GM11168 (cell line): ENCODE data around the gene FGR.

Experiments
- in situ Hi-C: fragments of 300-500 bp; cut with MboI; formaldehyde crosslinking; loops from one replicate; pipeline ENCODE4 v1.12.0; 2022; ENCODE audit warnings: low sequenced_read_pairs; ENCODE audit not compliant: unreplicated experiment

FGR gene

DNA sequence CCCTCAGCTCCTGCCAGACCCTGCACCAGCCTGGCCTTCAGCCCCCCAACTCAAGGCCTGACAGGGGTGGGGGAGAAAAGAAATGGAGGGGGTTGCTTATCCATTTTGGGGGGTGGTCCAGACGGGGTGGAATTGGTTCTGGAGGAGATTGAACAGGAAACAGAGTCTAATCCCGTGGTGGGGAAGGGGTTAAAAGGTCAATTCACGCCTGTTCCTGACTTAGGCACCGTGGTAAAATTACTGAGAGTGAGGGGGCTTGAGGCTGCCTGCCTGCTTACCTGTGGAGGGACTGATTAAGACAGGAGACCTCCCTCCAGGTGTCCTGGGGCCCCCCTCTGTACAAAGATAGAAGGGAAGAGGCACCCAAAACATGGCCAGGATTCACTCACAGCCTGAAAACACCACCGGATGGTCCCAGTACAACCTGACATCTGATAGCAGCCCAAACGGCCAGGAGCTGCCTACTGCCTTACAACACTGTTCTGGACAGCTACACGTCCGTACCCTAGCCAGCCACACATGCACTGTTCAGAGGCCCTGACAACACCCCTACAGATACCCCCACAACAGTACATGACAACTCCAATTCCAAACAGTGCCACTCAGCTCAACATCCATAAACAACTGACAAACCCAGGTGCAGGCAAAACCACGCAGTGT is 62.8 kb downstream of the FGR start:
- in situ Hi-C loops, result no loop called here

DNA sequence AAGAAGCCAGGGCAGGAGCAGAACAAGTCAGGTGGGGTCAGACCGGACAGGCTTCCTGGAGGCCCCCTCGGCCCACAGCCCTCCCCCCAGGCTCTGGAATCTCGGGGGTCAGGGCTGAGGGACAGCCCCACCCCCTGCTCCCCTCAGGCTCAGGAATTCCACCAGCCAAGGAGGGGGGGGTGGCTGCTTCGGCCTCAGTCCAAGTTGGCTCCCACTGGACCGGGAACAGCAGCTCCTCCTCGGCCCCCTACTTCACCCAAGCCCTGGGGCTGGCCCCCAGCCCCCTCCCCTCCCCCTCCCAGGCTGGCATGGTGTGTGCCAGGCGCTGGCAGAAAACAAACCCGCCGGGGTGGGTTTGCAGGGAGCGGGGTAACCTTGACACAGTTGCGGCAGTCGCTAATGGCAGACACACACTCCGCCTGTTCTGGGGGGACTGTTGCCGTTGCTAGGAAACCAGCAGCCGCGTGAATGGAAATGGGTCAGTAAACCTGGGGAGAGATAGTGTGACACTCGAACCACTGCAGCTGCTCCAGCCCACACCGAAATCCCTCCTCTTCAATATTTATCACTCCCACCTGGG is 63.5 kb downstream of the FGR start:
- in situ Hi-C loops, result no loop called here

DNA sequence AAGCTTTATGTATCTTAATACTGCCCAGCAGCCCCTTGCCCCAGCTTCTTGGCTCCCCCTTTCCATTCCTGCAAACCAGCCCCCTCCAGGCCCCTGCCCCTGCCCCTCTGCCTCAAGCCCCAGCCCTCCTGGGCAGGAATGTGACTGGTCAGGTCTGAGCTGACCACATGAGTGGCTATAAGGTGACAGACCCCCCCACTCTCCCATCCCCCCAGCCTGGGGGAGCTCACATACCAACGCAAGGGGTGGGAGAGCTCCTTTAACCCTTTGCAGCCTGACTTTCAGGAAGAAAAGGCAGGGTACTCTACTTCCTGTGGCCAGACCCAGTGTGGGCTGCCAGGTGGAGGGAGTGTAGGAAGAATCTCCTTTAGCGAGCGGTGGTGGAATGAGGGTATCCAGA is 64.2 kb downstream of the FGR start:
- in situ Hi-C loops, result no loop called here

DNA sequence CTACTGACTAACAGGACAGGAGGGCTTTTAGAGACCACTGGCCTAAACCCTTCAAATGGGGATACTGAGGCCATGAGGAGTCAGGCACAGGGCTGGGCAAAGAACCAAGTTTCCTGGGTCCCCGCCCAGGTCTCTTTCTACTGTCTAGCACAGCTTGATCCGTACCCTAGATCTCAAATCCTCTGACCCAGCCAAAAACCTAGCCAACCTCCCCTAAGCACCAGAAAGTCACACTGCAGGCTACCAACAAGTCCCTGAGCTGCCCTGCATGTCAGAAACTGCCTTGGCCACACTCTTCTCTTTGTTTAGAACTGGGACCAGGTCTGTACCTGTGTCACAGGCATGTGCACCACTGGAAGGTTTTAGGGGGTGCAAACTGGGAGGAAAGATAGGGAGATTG is 64.6 kb downstream of the FGR start:
- in situ Hi-C loops, result no loop called here

DNA sequence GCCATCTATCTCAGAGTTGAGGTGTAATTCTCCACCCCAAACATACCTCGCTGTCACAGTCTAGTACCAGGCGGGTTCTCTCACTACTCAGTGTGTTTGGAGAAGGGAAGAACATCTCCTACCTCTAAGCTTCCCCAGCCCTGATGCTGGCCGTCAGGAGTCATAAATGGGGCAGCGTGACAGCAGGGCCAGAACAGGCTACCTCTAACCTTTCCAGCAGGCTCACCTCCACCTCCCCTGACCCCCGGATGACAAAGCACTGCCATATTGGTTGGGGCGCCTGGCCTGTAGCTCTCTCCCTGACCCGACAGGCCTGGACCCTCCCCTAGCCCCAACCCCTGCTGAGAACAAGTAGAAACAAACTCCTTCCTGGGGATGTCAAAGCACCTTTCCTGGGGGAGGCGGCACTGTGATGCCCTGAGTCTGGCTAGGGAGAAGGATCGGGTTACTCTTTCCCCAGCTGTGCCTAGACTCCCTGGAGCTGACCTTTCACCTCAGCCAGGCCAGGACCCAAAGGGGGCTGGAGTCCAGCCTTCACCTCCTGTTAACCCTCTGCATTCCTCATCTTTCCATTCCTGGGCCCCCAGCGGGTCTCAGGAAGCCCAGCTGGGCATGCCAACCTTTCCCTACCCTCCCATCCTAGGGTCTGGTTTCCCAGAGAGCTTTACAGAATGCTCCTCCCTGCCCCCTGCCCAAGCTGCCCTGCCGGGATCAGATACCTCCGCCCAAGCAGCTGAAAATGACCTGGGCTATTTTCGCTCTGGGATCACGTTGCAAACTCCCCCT is 65.3 kb downstream of the FGR start:
- in situ Hi-C loops, result no loop called here

DNA sequence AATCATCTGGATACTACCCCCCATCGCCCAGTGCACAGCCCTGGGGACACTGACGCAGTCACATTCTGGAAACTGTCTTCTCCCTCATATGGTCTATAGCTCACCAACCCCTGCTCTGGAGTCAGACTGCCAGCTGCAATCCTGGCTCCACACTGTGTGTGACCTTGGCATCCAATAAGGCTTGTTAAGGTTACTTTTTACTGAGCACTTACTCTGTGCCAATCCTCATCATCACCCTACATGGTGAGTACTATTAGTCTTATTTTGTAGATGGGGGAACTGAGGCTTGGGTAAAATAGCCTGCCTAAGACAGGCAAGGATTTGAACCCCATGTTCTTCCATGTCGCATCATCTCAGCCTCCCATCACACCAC is 65.9 kb downstream of the FGR start:
- in situ Hi-C loops, result no loop called here

DNA sequence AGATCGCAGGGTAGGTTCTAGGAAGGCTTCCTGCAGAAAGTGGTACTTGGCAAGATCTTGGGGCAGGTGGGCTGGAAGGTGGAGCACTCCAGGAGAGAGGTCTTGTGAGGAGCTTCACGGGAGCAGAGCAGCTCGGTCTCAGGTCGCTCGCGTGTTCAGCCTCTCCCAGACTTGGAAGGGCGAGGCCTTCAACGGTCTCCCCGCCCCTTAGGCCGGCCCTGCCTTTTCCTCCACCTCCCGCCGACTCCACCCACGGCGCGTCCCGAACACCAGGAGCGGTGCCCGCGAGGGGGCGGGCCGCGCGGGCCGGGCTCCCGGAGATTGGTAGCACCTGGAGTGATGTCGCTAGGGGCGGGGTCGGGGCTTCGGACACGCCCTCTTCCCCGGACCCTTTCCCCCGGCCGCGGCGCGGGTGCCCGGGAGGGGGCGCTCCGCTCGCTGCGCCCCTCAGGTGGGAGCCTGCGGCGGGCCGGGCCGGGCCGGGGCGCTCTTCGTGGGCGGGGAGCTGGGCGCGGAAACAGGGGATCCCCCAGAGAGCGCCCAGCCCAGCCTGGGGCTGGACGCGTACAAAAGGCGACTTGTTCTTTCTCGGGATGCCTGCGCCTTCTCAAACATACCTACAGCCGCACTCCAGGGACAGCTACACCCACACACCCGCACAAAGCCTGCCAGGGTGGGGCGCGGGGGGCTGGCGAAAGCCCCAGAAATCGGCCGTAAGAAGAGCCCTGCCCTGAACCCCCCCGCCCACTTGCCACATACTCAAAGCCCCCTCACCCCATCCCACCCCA is 66.5 kb downstream of the FGR start:
- in situ Hi-C loops, result no loop called here

DNA sequence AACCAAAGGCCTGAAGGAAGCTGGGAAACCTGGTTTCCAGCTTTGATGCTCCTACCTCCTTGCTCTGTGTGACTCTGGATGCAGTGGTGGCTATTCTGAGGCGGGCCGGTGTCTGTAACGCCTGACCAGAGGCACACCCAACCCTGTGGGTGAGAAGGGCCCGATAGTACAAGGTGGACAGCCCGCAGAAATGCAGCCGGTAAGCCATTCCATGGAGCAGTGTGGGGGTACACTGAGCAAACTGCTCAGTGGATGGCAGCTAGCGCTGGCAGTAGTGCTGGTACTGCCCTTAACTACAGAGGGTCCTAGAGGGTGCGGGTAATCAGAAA is 67.0 kb downstream of the FGR start:
- in situ Hi-C loops, result no loop called here

DNA sequence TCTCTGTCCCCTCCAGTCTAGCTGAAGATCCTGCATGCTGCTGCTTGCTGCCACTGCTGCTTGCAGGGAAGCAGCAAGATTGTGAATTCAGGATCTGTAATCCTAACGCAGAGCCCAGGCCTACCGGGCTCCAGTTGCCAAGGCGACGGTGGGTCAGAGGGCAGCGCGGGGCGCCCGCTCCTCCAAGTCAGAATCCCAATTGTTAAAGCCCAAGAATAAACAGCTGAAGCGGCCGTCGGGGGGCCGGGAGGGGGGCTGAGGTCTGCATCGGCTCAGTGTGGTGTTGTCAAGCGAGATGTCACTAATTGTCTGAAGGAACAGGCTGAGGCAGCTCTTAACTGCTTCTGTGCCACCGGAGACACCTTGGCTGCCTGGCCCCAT is 67.8 kb downstream of the FGR start:
- in situ Hi-C loops, result no loop called here

DNA sequence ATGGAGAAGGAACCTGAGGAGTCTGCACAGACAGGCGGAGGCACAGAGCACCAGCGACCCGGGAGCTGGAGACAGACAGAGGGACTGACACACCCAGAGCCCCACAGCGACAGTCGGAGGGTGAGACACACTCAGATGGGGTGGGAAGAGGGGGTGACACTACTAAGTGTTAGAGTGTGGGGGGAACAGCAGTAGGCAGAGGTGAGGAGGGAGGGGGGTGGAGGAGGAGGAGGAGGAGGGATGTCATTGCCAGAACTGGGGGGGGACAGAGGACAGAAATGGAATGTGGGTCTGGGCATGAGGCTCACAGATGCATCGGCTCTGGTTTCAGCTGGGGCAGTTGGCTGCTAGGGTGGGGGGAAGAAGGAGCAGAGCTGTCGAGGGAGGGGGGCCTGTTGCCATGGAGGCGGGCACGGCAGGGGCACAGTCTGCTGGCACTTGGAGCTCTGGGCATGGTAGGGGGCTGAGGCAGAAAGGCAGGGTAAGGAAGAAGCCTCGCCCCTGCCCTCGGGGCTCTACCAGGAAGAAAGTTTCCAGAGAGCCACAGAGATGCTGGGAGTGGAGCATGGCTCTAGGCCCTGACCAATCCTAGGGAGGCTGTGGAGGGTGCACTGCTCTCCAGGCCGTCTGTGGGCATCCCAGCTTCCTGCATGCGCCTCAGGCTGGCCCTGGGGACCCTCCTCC is 68.4 kb downstream of the FGR start:
- in situ Hi-C loops, result no loop called here

DNA sequence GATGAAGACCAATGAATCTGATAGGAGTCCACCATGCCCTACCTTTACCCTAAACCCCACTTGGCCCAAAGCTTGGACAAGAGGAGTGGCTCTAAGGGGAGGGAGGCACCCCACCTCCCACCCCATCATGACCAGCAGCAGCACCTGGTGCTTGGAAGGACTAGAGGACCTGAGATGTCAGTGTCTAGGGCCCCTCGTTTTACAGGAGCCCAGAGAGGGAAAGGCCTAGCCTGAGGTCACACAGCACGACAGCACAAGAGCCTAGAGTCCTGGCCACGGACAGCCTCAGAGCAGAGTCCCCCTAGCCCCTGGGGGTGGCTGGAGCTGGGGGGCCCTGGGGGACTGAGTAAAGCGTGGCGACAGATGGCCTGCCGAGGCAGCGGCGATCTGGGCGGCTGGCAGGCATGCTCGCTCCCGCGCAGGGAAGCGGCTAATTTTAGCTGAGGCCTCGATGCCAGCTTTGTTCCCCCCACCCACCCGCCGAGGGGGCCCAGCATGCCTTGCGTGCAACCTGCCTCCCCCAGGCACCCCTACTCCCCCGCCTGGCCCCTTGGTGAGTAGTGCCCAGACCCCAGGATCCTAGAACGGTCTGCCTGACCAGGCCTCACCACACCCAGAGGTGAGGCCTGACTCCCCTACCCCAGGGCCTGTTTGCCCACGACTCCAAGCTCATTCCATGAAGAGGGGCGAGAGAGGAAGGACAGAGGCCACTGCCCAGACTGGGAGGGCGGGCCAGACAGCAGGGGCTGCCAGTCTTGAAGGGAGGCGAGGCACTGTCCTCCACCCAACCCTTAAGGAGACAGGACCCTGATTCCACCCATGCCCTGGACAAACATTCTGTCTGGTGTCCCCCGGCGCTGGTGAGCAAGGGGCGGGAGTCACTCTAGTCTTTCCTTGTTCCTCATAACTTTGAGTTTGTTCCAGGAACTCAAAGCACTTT is 70.0 kb downstream of the FGR start:
- in situ Hi-C loops, result no loop called here

DNA sequence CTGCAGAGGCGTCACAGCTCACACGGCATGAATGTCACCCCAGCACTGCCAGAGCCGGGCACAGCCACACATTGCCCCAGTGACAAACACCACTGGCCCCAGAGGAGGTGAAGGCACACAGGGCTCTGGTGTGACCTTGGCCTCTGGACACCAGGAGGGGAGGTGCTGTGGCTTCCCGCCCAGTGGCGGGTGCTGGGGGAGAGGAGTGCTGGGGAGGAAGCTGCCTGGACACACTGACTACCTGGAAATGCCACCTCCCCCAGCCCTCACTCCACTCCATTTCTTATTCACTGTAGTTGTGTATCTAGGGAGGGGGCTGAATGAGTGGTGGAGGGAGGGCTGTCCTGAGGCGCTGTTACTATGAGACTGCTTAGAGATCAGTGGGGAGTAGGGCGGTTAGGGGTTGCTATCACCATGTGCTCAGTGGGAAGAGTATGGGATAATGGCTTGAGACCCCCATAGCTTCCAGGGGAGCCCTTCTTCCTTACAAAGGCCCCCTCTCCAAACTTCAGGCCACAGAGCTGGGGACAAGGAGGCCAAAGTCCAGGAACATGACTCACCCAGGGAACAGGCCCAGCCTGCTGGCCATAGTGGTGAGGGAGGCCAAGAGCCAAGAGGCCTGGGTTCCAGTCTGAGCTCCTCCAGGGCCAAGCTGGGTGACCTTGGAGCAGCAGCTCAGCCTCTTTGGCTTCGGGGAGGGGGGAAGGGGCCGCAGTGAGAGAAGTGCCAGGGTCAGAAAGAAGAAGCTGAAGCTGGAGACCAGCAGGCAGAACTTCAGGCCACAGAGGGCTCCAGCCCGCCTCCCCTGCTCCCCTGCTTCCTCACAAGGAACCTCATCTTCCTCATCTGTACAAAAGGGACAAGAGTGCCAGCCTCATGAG is 71.2 kb downstream of the FGR start:
- in situ Hi-C loops, result no loop called here

DNA sequence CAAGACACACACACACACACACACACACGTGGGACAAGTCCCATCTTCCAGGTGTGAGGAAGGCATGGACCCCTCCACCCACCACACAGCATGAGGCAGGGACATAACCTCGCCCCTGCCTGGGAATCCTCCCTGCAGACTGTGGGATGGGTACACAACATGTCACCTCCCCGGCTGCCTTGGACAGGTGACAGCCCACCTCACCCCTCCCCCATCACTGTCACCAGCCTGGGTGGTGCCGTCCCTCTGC is 71.7 kb downstream of the FGR start:
- in situ Hi-C loops, result no loop called here

DNA sequence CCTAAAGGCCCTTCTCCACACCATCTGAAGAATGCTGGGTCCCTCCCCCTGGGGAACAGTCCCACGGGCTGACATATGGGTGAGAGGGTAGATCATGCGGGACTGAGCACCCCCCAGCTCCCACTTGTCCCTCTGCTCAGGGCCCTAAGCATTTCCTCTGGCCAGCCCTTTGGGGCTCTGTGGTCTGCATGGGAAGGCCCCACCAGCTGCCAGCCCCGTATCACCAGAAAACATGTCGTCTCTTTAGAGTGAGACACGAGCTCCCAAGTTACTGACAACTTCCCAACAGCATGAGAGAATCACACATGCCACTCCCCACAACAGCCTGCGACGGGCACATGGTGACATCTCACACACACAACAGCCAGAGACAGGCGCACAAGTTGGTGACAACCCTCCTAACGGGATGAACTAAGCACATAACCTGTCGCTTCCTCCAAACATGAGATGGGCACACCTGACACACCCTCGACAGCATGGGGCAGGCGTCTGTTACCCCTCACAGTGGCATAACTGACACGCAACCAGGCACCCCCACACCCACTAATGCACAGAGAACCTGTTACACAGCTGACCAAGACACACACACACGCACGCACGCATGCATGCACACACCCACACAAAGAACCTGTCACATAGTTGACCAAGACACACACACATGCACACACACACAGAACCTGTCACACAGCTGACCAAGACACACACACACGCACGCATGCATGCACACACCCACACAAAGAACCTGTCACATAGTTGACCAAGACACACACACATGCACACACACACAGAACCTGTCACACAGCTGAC is 72.2 kb downstream of the FGR start:
- in situ Hi-C loops, result no loop called here
